Kidney (tissue), 14 donors: Measurements from ENCODE around the gene TENM4. TPM values are rescaled to one million over a fixed set of nuclear protein-coding genes. Genes with fewer than 3 reads are reported as not detected.

Source experiments
- DNase-seq, 5 donors: peaks; one replicate each; pipeline ENCODE4 v3.0.0-alpha.2; 2013 to 2020
- FAIRE-seq: peaks from 2 replicates; lab custom pipeline; 2012; peaks lifted over from hg19 to GRCh38; lab: Jason Lieb, UNC
- H3K27ac ChIP-seq, 2 donors: one replicate each; pipeline ENCODE4 v1.7.0; 2013; ENCODE audit warnings: low read depth in 2 of 2, low read length in 2 of 2, inconsistent platforms in 1 of 2
- H3K27me3 ChIP-seq: one replicate; pipeline ENCODE4 v1.7.1; 2013; ENCODE audit warnings: low read length, inconsistent platforms; ENCODE audit not compliant: control insufficient read depth, insufficient read depth
- H3K36me3 ChIP-seq, 3 donors: one replicate each; pipeline versions ENCODE4 v1.7.0 to v1.7.1; 2013; ENCODE audit warnings: low read length in 3 of 3, control low read depth in 1 of 3, inconsistent platforms in 1 of 3; ENCODE audit not compliant: insufficient read depth in 3 of 3, control insufficient read depth in 2 of 3
- H3K4me1 ChIP-seq, 3 donors: one replicate each; pipeline versions ENCODE4 v1.7.0 to v1.7.1; 2013; ENCODE audit warnings: low read length in 3 of 3, inconsistent platforms in 1 of 3, low read depth in 1 of 3; ENCODE audit not compliant: control insufficient read depth in 2 of 3, insufficient read depth in 2 of 3
- H3K4me3 ChIP-seq, 3 donors: one replicate each; pipeline versions ENCODE4 v1.7.0 to v1.8.1; 2013; ENCODE audit warnings: low read length in 3 of 3, control low read depth in 1 of 3, inconsistent platforms in 1 of 3
- H3K9ac ChIP-seq, 3 donors: one replicate each; pipeline versions ENCODE4 v1.7.0 to v1.7.1; 2013; ENCODE audit warnings: low read length in 3 of 3, control low read depth in 1 of 3, inconsistent platforms in 1 of 3
- H3K9me3 ChIP-seq, 3 donors: one replicate each; pipeline versions ENCODE4 v1.7.0 to v1.7.1; 2013; ENCODE audit warnings: low read length in 3 of 3, control low read depth in 1 of 3, inconsistent platforms in 1 of 3; ENCODE audit not compliant: control insufficient read depth in 2 of 3, insufficient read depth in 1 of 3
- intact Hi-C: fragments of 100-400 bp; cut with DNase I; formaldehyde crosslinking; loops from one replicate; pipeline ENCODE4 v1.11.1; 2022
- polyA plus RNA-seq: library from polyadenylated mRNA; stranded (reverse); fragments of 350-450 nt; fragmentation: Illumina TruSeq; extraction: RNeasy Lipid Tissue Mini Kit (QIAGEN cat#74804); gene quantifications from one replicate; pipeline ENCODE4 v1.2.3, GENCODE V29; 2014; ENCODE audit warnings: low read depth, low replicate concordance; ENCODE audit not compliant: insufficient read depth
- total RNA-seq: library from RNA; stranded (reverse); fragmentation: NEBNext Ultra II Directional; extraction: Animal tissue kit (Norgen Biotek cat#: 25700); gene quantifications from one replicate; pipeline ENCODE4 v1.2.1, GENCODE V29; 2021
- TF ChIP-seq, protein P1 (sequence below): IDR thresholded peaks from 3 replicates; pipeline ENCODE4 v1.5.1; 2012; ENCODE audit warnings: mild to moderate bottlenecking, moderate library complexity, borderline replicate concordance; ENCODE audit not compliant: insufficient read depth; ENCODE audit errors: extremely low read depth
- donor health status: control.
- donor health status: control.
- donor health status: control.
- donor health status: control.
- donor health status: control.
- donor health status: DM: yes; HTN: yes; CAD: no.
- donor health status: Normal renal cell carcinoma (clear cell type).

Gene TENM4
- total and polyA plus RNA-seq, 2 donors from 2014 or later = 0.34 to 31.0 TPM

DNA sequence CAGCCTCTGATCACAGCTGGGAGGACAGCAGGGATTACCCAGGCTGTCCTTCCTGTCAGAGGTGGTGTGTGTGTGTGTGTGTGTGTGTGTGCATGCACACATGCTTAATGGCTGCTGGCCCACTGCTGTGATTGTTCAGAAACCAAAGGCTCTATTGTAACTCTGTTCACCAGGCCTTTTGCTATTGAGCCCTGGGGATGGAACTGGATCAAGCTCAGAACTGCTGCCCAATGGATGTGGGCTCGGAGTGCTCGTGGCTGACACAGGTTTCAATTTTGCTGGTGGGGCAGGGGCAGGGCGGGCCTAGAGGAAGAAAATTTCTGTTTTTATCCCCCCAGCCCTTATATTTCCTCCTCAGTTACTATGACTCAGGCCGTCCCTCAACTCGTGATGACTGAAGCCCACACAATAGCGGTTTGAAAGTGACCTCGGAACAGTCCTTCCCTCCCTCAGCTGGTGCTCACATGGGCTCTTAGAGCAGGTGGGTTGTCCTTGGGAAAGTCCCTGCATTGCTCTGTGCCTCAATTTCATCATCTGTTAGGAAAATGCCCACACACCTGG is 359.3 kb downstream of the TENM4 start:
- Histone ChIP-seq H3K4me3 (no peak overlapping the region), H3K27me3 (no peaks in the 10 kb centered on the region), H3K9ac (no peak overlapping the region), H3K27ac (no peak overlapping the region), H3K4me1 (peaks cover 0 to 3% (median 2%) of the 10 kb centered on the region in 3 donors), H3K9me3 (no peaks in the 10 kb centered on the region), H3K36me3 (no peaks in the 10 kb centered on the region)
- intact Hi-C loops = no loop called here
- TF ChIP-seq, protein P1, sequence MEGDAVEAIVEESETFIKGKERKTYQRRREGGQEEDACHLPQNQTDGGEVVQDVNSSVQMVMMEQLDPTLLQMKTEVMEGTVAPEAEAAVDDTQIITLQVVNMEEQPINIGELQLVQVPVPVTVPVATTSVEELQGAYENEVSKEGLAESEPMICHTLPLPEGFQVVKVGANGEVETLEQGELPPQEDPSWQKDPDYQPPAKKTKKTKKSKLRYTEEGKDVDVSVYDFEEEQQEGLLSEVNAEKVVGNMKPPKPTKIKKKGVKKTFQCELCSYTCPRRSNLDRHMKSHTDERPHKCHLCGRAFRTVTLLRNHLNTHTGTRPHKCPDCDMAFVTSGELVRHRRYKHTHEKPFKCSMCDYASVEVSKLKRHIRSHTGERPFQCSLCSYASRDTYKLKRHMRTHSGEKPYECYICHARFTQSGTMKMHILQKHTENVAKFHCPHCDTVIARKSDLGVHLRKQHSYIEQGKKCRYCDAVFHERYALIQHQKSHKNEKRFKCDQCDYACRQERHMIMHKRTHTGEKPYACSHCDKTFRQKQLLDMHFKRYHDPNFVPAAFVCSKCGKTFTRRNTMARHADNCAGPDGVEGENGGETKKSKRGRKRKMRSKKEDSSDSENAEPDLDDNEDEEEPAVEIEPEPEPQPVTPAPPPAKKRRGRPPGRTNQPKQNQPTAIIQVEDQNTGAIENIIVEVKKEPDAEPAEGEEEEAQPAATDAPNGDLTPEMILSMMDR = no peak
- FAIRE-seq (no peak), DNase-seq (no peak)

DNA sequence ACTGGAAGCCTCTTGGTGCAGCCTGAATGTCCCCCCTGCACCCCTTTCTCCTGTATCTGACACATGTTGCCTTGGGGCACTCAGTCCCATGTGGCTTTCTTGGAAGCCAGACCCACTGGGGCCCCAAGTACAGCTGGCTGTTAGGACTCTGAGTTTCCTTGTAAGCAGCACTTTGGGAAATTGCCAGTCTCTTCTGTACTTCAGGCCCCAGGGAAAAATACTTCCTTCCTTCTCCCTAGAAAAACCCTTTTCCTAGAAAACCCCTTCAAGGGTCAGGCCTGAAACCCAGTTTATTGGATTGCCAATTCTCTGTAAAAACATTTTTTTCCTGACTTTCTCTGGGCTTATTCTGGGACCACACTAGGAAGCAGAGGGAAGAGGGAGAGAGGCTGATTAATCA is 360.3 kb downstream of the TENM4 start:
- no peak for FAIRE-seq
- Histone ChIP-seq H3K27ac (no peak overlapping the region), H3K4me1 (peaks cover 0 to 3% (median 2%) of the 10 kb centered on the region in 3 donors), H3K9me3 (no peaks in the 10 kb centered on the region), H3K4me3 (no peak overlapping the region), H3K36me3 (no peaks in the 10 kb centered on the region), H3K9ac (no peak overlapping the region), H3K27me3 (no peaks in the 10 kb centered on the region)
- intact Hi-C loops = no loop called here
- DNase-seq = no peak
- TF ChIP-seq, protein P1 = no peak

DNA sequence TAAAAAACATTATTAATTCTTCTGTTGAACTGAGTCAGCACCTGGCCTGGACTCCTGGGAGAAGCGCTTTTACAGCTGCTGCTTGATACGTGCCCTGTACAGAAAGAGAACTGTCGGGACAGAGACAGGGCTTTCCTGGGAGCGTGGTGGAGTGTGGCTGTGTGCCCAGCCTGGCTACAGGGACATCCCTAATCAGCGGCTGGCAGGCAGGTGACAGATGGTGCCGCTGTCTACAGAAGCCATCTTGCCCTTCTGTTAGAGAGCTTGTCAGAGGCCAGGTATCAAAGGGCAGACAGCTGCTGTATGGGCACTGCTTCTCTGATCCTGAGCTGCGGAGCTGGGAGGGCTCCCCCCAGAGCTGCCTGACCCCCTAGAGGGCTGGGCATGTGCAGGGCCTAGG is 361.8 kb downstream of the TENM4 start:
- no peak for DNase-seq
- Histone ChIP-seq H3K4me1 (peaks cover 0 to 3% (median 2%) of the 10 kb centered on the region in 3 donors), H3K36me3 (no peaks in the 10 kb centered on the region), H3K4me3 (no peak overlapping the region), H3K27me3 (no peaks in the 10 kb centered on the region), H3K9ac (no peak overlapping the region), H3K27ac (no peak overlapping the region), H3K9me3 (no peaks in the 10 kb centered on the region)
- TF ChIP-seq, protein P1 = no peak
- intact Hi-C loops = no loop called here
- no peak for FAIRE-seq

DNA sequence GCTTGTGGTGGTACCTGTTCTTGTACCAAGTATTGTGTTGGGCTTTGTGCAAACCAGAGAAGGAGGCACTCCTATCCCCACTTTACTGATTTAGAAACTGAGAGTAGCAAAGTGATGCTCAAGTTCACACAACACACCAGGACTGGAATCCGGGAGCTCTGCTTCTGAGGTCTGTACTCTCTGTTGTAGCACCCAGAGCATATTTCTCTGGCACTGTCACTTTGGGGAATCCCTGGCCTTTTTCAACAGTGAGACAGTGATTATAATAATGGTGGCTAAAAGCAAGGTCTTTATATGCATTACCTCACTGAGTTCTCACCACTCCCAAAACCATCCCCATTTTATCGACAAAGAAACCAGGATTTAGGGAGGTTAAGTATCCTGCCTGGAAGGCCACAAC is 362.4 kb downstream of the TENM4 start:
- DNase-seq = no peak
- Histone ChIP-seq H3K9me3 (no peaks in the 10 kb centered on the region), H3K27ac (no peak overlapping the region), H3K4me1 (peaks cover 0 to 3% (median 2%) of the 10 kb centered on the region in 3 donors), H3K36me3 (no peaks in the 10 kb centered on the region), H3K27me3 (no peaks in the 10 kb centered on the region), H3K4me3 (no peak overlapping the region), H3K9ac (no peak overlapping the region)
- intact Hi-C loops = no loop called here
- no peak for FAIRE-seq
- TF ChIP-seq, protein P1 = no peak
